GM23338 (cell line): ENCODE data around the gene TMEM132D. TPM values are rescaled to one million over a fixed set of nuclear protein-coding genes. Genes with fewer than 3 reads are reported as not detected.

ENCODE experiments used
- ATAC-seq: fragments of 200-7000 bp; cut with Tn5 transposase; 3 replicates; pipeline ENCODE4 v1.9.1; 2020
- DNase-seq: peaks from one replicate; pipeline ENCODE4 v3.0.0-alpha.2; 2015; ENCODE audit warnings: low spot score
- H2AFZ ChIP-seq: fragments of 200-600 bp; sonication (generic); 2 replicates; pipeline ENCODE4 v1.8.0; 2016; ENCODE audit warnings: antibody characterized with exemption, mild to moderate bottlenecking, moderate library complexity
- H3F3A ChIP-seq: fragments of 200-600 bp; sonication (generic); replicated peaks from 2 replicates; pipeline ENCODE4 v1.8.0; 2017; ENCODE audit warnings: antibody characterized with exemption, mixed run types, low read depth
- H3K27ac ChIP-seq: fragments of 200-600 bp; sonication (generic); 2 replicates; pipeline ENCODE4 v1.6.1; 2016; ENCODE audit warnings: low read depth
- H3K27me3 ChIP-seq: fragments of 200-600 bp; sonication (generic); 2 replicates; pipeline ENCODE4 v1.8.0; 2016; ENCODE audit warnings: mild to moderate bottlenecking, mixed run types, moderate library complexity; ENCODE audit not compliant: insufficient read depth
- H3K36me3 ChIP-seq: fragments of 200-600 bp; sonication (generic); 2 replicates; pipeline ENCODE4 v1.8.0; 2016; ENCODE audit warnings: mild to moderate bottlenecking; ENCODE audit not compliant: insufficient read depth
- H3K4me1 ChIP-seq: fragments of 200-600 bp; sonication (generic); 2 replicates; pipeline ENCODE4 v1.8.0; 2016; ENCODE audit warnings: mild to moderate bottlenecking, moderate library complexity; ENCODE audit not compliant: insufficient read depth
- H3K4me2 ChIP-seq: fragments of 200-600 bp; sonication (generic); 2 replicates; pipeline ENCODE4 v1.7.1; 2017; ENCODE audit warnings: mixed run types
- H3K4me3 ChIP-seq: fragments of 200-600 bp; sonication (generic); 2 replicates; pipeline ENCODE4 v1.6.1; 2016; ENCODE audit warnings: mixed run types
- H3K79me2 ChIP-seq: fragments of 200-600 bp; sonication (generic); replicated peaks from 2 replicates; pipeline ENCODE4 v1.8.0; 2017; ENCODE audit warnings: mild to moderate bottlenecking; ENCODE audit not compliant: insufficient read depth
- H3K9me2 ChIP-seq: fragments of 200-600 bp; sonication (generic); 2 replicates; pipeline ENCODE4 v1.8.0; 2017; ENCODE audit not compliant: insufficient read depth
- H4K20me1 ChIP-seq: fragments of 200-600 bp; sonication (generic); replicated peaks from 2 replicates; pipeline ENCODE4 v1.8.0; 2017; ENCODE audit warnings: mild to moderate bottlenecking; ENCODE audit not compliant: insufficient read depth
- H3K27ac Mint-ChIP-seq: 2 replicates; pipeline ENCODE4 v1.8.0; 2020; ENCODE audit warnings: inconsistent platforms, mild to moderate bottlenecking, moderate library complexity, mixed read lengths
- H3K27me3 Mint-ChIP-seq: 3 replicates; pipeline ENCODE4 v1.8.0; 2022; ENCODE audit warnings: low read depth, mild to moderate bottlenecking, moderate library complexity, mixed read lengths, inconsistent platforms; ENCODE audit not compliant: insufficient read depth, poor library complexity
- H3K36me3 Mint-ChIP-seq: 3 replicates; pipeline ENCODE4 v1.8.0; 2021; ENCODE audit warnings: low read depth, mild to moderate bottlenecking, inconsistent platforms, moderate library complexity, mixed read lengths
- H3K4me1 Mint-ChIP-seq: 3 replicates; pipeline ENCODE4 v1.8.0; 2020; ENCODE audit warnings: mild to moderate bottlenecking, inconsistent platforms, mixed read lengths
- H3K4me3 Mint-ChIP-seq: 3 replicates; pipeline ENCODE4 v1.8.0; 2021; ENCODE audit warnings: moderate library complexity, mild to moderate bottlenecking, inconsistent platforms, mixed read lengths
- H3K9me3 Mint-ChIP-seq: 3 replicates; pipeline ENCODE4 v1.8.0; 2020; ENCODE audit warnings: moderate library complexity, mild to moderate bottlenecking, inconsistent platforms, mixed read lengths
- CREB1 ChIP-seq: fragments of 250-450 bp; sonication (Bioruptor Pico); IDR thresholded peaks from 2 replicates; pipeline ENCODE4 v1.5.0; 2020; ENCODE audit warnings: low read depth, mild to moderate bottlenecking, moderate library complexity
- EZH2 ChIP-seq: fragments of 200-600 bp; sonication (generic); IDR thresholded peaks from one replicate; pipeline ENCODE4 v1.8.0; 2017; ENCODE audit warnings: antibody characterized with exemption, mild to moderate bottlenecking, low read depth; ENCODE audit not compliant: unreplicated experiment
- EZH2phosphoT487 ChIP-seq: fragments of 200-600 bp; sonication (generic); IDR thresholded peaks from one replicate; pipeline ENCODE4 v1.8.1; 2018; ENCODE audit warnings: antibody characterized with exemption; ENCODE audit not compliant: unreplicated experiment
- JUNB ChIP-seq: IDR thresholded peaks from one replicate; pipeline ENCODE4 v1.6.1; 2016; ENCODE audit warnings: antibody characterized with exemption; ENCODE audit not compliant: unreplicated experiment
- NANOG ChIP-seq: IDR thresholded peaks from 2 replicates; pipeline ENCODE4 v1.6.1; 2016; ENCODE audit warnings: antibody characterized with exemption, borderline replicate concordance
- POLR2AphosphoS5 ChIP-seq: IDR thresholded peaks from 2 replicates; pipeline ENCODE4 v1.6.1; 2016; ENCODE audit warnings: antibody characterized with exemption, low read depth
- STAT1 ChIP-seq: IDR thresholded peaks from one replicate; pipeline ENCODE4 v1.6.1; 2016; ENCODE audit warnings: antibody characterized with exemption; ENCODE audit not compliant: unreplicated experiment
- ZNF114 ChIP-seq: fragments of 250-450 bp; sonication (Bioruptor Pico); IDR thresholded peaks from 2 replicates; pipeline ENCODE4 v1.5.0; 2020; ENCODE audit warnings: mild to moderate bottlenecking, moderate library complexity
- ZNF331 ChIP-seq: fragments of 250-450 bp; sonication (Bioruptor Pico); IDR thresholded peaks from 2 replicates; pipeline ENCODE4 v1.5.0; 2020; ENCODE audit warnings: low read depth, mild to moderate bottlenecking, moderate library complexity
- polyA plus RNA-seq: library from polyadenylated mRNA; unstranded; fragments of >200 nt; fragmentation: Nextera tagmentation; extraction: Ambion mirVana; gene quantifications from 2 replicates; pipeline ENCODE4 v1.2.1, GENCODE V29; 2016
- total RNA-seq: library from RNA; depleted of rRNA; stranded (reverse); fragments of >200 nt; shearing (Covaris generic); gene quantifications from 2 replicates; pipeline ENCODE4 v1.2.3, GENCODE V29; 2014
- TF ChIP-seq, protein P1 (sequence below): fragments of 250-450 bp; sonication (Bioruptor Pico); IDR thresholded peaks from 2 replicates; pipeline ENCODE4 v1.5.0; 2020; ENCODE audit warnings: mild to moderate bottlenecking, moderate library complexity
- TF ChIP-seq, protein P2 (sequence below), 2 experiments: fragments of 200-600 bp in 1 of 2; sonication (generic) in 1 of 2; conservative IDR thresholded peaks; 2 replicates each; pipeline versions ENCODE4 v1.5.1 to v1.6.1; 2016 to 2017; ENCODE audit warnings: antibody characterized with exemption in 2 of 2, low read depth in 2 of 2, mild to moderate bottlenecking in 2 of 2, moderate library complexity in 1 of 2
- TF ChIP-seq, protein P3 (sequence below): IDR thresholded peaks from one replicate; pipeline ENCODE4 v1.6.1; 2018; ENCODE audit warnings: antibody characterized with exemption; ENCODE audit not compliant: unreplicated experiment

TMEM132D gene
- total and polyA plus RNA-seq, 2 experiments from 2014 or later: 0.44 to 5.3 TPM

DNA sequence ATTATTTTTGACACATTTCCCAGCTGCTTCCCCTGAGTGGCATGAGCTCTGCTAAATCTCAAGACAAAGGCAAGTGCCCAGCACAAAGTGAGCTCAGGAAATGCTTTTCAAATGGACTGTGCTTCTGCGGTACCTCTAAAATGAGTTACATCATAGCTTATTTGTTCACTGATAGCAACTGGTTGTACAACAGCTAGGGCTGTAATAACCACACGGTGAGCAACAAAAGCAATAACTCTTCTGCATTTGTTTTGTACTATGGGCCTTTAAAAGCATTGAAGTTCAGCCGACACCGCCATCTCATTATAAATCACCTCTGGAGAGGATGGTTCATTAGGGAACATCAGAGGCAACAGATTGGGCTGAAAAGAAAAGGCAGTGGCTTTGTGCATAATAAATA is 575.6 kb downstream of the TMEM132D start (continued):
- TF ChIP-seq, protein P1, sequence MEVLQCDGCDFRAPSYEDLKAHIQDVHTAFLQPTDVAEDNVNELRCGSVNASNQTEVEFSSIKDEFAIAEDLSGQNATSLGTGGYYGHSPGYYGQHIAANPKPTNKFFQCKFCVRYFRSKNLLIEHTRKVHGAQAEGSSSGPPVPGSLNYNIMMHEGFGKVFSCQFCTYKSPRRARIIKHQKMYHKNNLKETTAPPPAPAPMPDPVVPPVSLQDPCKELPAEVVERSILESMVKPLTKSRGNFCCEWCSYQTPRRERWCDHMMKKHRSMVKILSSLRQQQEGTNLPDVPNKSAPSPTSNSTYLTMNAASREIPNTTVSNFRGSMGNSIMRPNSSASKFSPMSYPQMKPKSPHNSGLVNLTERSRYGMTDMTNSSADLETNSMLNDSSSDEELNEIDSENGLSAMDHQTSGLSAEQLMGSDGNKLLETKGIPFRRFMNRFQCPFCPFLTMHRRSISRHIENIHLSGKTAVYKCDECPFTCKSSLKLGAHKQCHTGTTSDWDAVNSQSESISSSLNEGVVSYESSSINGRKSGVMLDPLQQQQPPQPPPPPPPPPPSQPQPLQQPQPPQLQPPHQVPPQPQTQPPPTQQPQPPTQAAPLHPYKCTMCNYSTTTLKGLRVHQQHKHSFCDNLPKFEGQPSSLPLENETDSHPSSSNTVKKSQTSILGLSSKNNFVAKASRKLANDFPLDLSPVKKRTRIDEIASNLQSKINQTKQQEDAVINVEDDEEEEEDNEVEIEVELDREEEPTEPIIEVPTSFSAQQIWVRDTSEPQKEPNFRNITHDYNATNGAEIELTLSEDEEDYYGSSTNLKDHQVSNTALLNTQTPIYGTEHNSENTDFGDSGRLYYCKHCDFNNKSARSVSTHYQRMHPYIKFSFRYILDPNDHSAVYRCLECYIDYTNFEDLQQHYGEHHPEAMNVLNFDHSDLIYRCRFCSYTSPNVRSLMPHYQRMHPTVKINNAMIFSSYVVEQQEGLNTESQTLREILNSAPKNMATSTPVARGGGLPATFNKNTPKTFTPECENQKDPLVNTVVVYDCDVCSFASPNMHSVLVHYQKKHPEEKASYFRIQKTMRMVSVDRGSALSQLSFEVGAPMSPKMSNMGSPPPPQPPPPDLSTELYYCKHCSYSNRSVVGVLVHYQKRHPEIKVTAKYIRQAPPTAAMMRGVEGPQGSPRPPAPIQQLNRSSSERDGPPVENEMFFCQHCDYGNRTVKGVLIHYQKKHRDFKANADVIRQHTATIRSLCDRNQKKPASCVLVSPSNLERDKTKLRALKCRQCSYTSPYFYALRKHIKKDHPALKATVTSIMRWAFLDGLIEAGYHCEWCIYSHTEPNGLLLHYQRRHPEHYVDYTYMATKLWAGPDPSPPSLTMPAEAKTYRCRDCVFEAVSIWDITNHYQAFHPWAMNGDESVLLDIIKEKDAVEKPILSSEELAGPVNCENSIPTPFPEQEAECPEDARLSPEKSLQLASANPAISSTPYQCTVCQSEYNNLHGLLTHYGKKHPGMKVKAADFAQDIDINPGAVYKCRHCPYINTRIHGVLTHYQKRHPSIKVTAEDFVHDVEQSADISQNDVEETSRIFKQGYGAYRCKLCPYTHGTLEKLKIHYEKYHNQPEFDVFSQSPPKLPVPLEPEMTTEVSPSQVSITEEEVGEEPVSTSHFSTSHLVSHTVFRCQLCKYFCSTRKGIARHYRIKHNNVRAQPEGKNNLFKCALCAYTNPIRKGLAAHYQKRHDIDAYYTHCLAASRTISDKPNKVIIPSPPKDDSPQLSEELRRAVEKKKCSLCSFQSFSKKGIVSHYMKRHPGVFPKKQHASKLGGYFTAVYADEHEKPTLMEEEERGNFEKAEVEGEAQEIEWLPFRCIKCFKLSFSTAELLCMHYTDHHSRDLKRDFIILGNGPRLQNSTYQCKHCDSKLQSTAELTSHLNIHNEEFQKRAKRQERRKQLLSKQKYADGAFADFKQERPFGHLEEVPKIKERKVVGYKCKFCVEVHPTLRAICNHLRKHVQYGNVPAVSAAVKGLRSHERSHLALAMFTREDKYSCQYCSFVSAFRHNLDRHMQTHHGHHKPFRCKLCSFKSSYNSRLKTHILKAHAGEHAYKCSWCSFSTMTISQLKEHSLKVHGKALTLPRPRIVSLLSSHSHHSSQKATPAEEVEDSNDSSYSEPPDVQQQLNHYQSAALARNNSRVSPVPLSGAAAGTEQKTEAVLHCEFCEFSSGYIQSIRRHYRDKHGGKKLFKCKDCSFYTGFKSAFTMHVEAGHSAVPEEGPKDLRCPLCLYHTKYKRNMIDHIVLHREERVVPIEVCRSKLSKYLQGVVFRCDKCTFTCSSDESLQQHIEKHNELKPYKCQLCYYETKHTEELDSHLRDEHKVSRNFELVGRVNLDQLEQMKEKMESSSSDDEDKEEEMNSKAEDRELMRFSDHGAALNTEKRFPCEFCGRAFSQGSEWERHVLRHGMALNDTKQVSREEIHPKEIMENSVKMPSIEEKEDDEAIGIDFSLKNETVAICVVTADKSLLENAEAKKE (CRISPR knock-in tag): no peak
- no peak for TF ChIP-seq POLR2AphosphoS5
- no peak for TF ChIP-seq ZNF331 (CRISPR knock-in tag)
- TF ChIP-seq, protein P2, sequence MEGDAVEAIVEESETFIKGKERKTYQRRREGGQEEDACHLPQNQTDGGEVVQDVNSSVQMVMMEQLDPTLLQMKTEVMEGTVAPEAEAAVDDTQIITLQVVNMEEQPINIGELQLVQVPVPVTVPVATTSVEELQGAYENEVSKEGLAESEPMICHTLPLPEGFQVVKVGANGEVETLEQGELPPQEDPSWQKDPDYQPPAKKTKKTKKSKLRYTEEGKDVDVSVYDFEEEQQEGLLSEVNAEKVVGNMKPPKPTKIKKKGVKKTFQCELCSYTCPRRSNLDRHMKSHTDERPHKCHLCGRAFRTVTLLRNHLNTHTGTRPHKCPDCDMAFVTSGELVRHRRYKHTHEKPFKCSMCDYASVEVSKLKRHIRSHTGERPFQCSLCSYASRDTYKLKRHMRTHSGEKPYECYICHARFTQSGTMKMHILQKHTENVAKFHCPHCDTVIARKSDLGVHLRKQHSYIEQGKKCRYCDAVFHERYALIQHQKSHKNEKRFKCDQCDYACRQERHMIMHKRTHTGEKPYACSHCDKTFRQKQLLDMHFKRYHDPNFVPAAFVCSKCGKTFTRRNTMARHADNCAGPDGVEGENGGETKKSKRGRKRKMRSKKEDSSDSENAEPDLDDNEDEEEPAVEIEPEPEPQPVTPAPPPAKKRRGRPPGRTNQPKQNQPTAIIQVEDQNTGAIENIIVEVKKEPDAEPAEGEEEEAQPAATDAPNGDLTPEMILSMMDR (conservative IDR thresholded peaks at IDR 0.05; ENCODE audit: low read depth in 2 of 2): no peak
- no peak for TF ChIP-seq EZH2
- TF ChIP-seq CREB1 (CRISPR knock-in tag): no peak

DNA sequence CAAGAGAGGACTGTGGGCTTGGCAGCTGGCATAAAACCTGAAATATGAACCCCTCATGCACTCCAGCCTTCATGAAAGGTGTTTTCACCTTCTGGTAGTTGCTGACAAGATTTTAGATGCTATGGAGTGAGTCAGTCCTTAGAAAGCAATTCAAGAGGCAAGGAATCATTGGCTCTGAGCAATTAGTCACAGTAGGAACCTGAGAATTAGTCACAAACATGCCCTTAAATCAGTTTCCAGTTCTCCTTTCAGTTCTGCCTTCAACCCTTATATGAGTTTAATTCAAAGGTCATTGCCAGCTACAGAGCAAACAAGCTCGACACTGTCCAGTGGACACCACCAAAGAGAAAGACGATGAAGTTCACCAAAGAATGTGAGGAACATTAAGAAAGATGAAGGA is 578.3 kb downstream of the TMEM132D start:
- Mint-ChIP-seq H3K36me3 (peaks cover 32% of the 10 kb centered on the region), H3K4me3 (no peak overlapping the region), H3K9me3 (peaks cover 98% of the 10 kb centered on the region), H3K4me1 (no peaks in the 10 kb centered on the region), H3K27ac (no peak overlapping the region), H3K27me3 (peaks cover 2% of the 10 kb centered on the region)
- no peaks in the 10 kb centered on the region for H3K4me1 ChIP-seq
- no peaks in the 10 kb centered on the region for H3K79me2 ChIP-seq
- no peak overlapping the region for H3K27ac ChIP-seq
- ATAC-seq (no peak), DNase-seq (no peak)
- H3K9me2 ChIP-seq: no peaks in the 10 kb centered on the region
- no peak overlapping the region for H3K4me3 ChIP-seq
- no peaks in the 10 kb centered on the region for H3K27me3 ChIP-seq
- no peaks in the 10 kb centered on the region for H3F3A ChIP-seq
- no peak overlapping the region for H3K4me2 ChIP-seq
- H4K20me1 ChIP-seq: no peaks in the 10 kb centered on the region
- H3K36me3 ChIP-seq: no peaks in the 10 kb centered on the region
- H2AFZ ChIP-seq: no peak overlapping the region
- TF ChIP-seq NANOG (no peak), POLR2AphosphoS5 (no peak), STAT1 (no peak), CREB1 (CRISPR knock-in tag) (no peak), ZNF114 (CRISPR knock-in tag) (no peak), JUNB (no peak), ZNF331 (CRISPR knock-in tag) (no peak), EZH2phosphoT487 (no peak)
- TF ChIP-seq, protein P3, sequence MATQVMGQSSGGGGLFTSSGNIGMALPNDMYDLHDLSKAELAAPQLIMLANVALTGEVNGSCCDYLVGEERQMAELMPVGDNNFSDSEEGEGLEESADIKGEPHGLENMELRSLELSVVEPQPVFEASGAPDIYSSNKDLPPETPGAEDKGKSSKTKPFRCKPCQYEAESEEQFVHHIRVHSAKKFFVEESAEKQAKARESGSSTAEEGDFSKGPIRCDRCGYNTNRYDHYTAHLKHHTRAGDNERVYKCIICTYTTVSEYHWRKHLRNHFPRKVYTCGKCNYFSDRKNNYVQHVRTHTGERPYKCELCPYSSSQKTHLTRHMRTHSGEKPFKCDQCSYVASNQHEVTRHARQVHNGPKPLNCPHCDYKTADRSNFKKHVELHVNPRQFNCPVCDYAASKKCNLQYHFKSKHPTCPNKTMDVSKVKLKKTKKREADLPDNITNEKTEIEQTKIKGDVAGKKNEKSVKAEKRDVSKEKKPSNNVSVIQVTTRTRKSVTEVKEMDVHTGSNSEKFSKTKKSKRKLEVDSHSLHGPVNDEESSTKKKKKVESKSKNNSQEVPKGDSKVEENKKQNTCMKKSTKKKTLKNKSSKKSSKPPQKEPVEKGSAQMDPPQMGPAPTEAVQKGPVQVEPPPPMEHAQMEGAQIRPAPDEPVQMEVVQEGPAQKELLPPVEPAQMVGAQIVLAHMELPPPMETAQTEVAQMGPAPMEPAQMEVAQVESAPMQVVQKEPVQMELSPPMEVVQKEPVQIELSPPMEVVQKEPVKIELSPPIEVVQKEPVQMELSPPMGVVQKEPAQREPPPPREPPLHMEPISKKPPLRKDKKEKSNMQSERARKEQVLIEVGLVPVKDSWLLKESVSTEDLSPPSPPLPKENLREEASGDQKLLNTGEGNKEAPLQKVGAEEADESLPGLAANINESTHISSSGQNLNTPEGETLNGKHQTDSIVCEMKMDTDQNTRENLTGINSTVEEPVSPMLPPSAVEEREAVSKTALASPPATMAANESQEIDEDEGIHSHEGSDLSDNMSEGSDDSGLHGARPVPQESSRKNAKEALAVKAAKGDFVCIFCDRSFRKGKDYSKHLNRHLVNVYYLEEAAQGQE: no peak
- TF ChIP-seq, protein P2 (conservative IDR thresholded peaks at IDR 0.05; ENCODE audit: low read depth in 2 of 2): no peak
